Breast epithelium (tissue), 3 donors: ENCODE data around the gene ZNF35.

Source experiments
- POLR2A ChIP-seq: fragments of 450-650 bp; IDR thresholded peaks from one replicate; pipeline ENCODE4 v1.6.1; 2016; ENCODE audit warnings: antibody characterized with exemption, mild to moderate bottlenecking, moderate library complexity
- POLR2AphosphoS5 ChIP-seq, 3 donors: sonication (generic); formaldehyde crosslinking; IDR thresholded peaks; one replicate each; pipeline ENCODE4 v1.6.1; 2017; ENCODE audit warnings: antibody characterized with exemption in 3 of 3
- TF ChIP-seq, protein P1 (sequence below), 3 donors: fragments of 450-650 bp; IDR thresholded peaks; one replicate each; pipeline ENCODE4 v1.5.1; 2016 to 2017; ENCODE audit warnings: antibody characterized with exemption in 3 of 3, mild to moderate bottlenecking in 3 of 3, moderate library complexity in 3 of 3

- TF ChIP-seq, protein P1, sequence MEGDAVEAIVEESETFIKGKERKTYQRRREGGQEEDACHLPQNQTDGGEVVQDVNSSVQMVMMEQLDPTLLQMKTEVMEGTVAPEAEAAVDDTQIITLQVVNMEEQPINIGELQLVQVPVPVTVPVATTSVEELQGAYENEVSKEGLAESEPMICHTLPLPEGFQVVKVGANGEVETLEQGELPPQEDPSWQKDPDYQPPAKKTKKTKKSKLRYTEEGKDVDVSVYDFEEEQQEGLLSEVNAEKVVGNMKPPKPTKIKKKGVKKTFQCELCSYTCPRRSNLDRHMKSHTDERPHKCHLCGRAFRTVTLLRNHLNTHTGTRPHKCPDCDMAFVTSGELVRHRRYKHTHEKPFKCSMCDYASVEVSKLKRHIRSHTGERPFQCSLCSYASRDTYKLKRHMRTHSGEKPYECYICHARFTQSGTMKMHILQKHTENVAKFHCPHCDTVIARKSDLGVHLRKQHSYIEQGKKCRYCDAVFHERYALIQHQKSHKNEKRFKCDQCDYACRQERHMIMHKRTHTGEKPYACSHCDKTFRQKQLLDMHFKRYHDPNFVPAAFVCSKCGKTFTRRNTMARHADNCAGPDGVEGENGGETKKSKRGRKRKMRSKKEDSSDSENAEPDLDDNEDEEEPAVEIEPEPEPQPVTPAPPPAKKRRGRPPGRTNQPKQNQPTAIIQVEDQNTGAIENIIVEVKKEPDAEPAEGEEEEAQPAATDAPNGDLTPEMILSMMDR (IDR thresholded peaks at IDR 0.05): no peak
- TF ChIP-seq POLR2A (no peak), POLR2AphosphoS5 (IDR thresholded peaks at IDR 0.05) (no peak)
Measured at GRCh38 chr3:44661189-44661588, 12.7 kb downstream of the ZNF35 start.
